Effector memory CD4-positive, alpha-beta T cell (primary cell): ENCODE results near the gene MSTN.

Experiments
- DNase-seq, 3 donors: peaks; one replicate each; pipeline ENCODE4 v3.0.0-alpha.2; 2020
- H3K27ac ChIP-seq: 2 replicates; pipeline ENCODE4 v1.7.0; 2013; ENCODE audit warnings: mild to moderate bottlenecking, low read length, moderate library complexity; ENCODE audit not compliant: insufficient read depth, poor library complexity, severe bottlenecking
- H3K27me3 ChIP-seq: replicated peaks from 2 replicates; pipeline ENCODE4 v1.7.0; 2013; ENCODE audit warnings: mild to moderate bottlenecking, low read length; ENCODE audit not compliant: insufficient read depth, control insufficient read depth, poor library complexity, severe bottlenecking
- H3K36me3 ChIP-seq: 2 replicates; pipeline ENCODE4 v1.7.0; 2013; ENCODE audit warnings: mild to moderate bottlenecking, low read length, moderate library complexity; ENCODE audit not compliant: control insufficient read depth, insufficient read depth
- H3K4me1 ChIP-seq: 2 replicates; pipeline ENCODE4 v1.7.0; 2013; ENCODE audit warnings: low read length, mild to moderate bottlenecking; ENCODE audit not compliant: control insufficient read depth, insufficient read depth, poor library complexity, severe bottlenecking
- H3K4me3 ChIP-seq: 2 replicates; pipeline ENCODE4 v1.7.0; 2013; ENCODE audit warnings: low read length, low read depth, mild to moderate bottlenecking; ENCODE audit not compliant: insufficient read depth, poor library complexity, severe bottlenecking
- H3K9me3 ChIP-seq: 2 replicates; pipeline ENCODE4 v1.7.0; 2013; ENCODE audit warnings: mild to moderate bottlenecking, low read length, moderate library complexity; ENCODE audit not compliant: control insufficient read depth
- total RNA-seq, 3 donors: gene quantifications; one replicate each; lab custom pipeline; 2026; lab: John Stamatoyannopoulos, UW

Gene MSTN
- total RNA-seq: 0 to 0.39 (median 0.17) reads per million in 3 donors

DNA sequence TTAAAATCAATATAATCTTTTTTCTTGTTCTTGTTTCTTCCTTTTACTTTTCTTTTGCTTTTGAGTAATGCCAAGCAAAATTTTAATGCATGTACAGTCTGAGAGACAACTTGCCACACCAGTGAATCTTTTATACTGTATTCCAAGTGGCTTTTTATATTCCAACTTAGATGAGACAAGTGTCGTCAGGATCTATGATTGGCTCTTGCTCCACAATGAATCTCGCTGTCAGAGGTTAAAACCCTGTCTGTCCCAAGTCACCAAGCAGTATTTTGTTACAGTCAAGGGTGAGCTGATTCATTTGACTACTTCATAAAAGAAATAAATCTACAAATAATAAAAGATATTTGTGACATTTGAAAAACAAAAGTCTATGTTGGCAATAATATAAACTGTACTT is at the start of gene MSTN:
TSS of gene MSTN (minus strand) at position 129 of the 400 bp plus-strand sequence. CDS start 133 bp downstream, outside the sequence.
- Histone ChIP-seq H3K4me3 (no peak within 1 kb of the TSS), H3K27ac (no peak within 1 kb of the TSS), H3K4me1 (no peaks in the 10 kb centered on the region), H3K36me3 (no peaks in the 10 kb centered on the region), H3K27me3 (no peaks in the 10 kb centered on the region), H3K9me3 (no peaks in the 10 kb centered on the region)
- no peak for DNase-seq

DNA sequence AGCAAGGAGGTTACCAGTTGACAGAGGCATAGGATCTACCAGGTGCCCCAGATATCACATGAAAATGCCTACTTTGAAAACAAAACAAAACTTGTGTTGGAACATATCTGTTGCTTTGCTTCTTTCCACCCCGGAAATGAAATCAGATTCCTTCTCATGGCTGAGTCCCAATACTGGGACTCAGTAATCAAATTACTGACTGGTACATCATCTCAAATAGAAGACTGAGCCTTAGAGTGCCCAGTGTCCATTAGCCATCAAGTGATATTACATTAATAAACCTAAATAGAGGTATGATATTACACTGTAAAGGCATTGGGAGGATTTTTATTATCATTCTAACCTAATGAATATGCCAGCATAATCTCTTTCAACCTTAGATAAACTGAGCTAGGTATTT is 48.6 kb upstream of the MSTN start:
- Histone ChIP-seq H3K4me3 (no peak overlapping the region), H3K36me3 (no peaks in the 10 kb centered on the region), H3K4me1 (no peaks in the 10 kb centered on the region), H3K9me3 (no peaks in the 10 kb centered on the region), H3K27me3 (no peaks in the 10 kb centered on the region), H3K27ac (no peak overlapping the region)
- no peak for DNase-seq

DNA sequence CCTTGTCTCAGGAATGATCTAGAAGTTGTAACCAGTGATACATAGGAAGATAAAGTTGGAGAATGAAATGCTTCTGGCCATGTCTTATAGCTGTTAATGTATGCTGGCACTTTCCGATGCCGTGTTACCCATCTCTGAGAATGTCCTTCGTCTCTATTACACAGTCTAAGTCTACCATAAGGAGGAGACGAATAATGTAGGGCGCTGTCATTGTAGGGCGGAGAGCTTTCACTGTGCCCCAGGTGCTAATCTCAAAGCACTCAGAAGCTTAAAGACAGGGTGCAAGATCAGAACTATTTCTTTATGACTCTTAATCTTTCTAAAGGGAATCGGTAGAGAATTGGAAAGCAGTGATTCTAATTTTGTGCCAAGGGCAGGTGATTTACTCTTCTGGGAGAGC is 48.2 kb upstream of the MSTN start:
- no peak overlapping the region for H3K27ac ChIP-seq
- no peak overlapping the region for H3K4me3 ChIP-seq
- H3K27me3 ChIP-seq: no peaks in the 10 kb centered on the region
- no peaks in the 10 kb centered on the region for H3K4me1 ChIP-seq
- no peaks in the 10 kb centered on the region for H3K9me3 ChIP-seq
- H3K36me3 ChIP-seq: no peaks in the 10 kb centered on the region
- DNase-seq: no peak

DNA sequence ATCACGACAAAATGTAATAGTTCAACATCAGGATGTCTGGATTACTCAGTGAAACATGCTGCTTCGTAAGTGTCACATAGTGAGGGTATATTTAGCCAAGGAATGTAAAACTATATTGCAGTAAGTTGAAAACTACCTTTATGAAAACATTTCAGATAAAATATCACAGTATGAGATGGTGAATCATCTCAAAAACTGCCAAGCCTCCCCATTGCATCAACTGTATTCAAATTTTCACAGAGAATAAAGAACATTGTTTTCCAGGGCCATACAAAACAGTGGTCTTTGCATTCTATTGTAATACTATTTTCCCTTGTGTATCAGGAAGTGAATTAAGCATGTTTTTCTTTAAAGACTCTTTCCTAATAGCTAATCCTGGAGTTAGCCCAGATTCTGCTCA is 47.6 kb upstream of the MSTN start:
- H3K27me3 ChIP-seq: no peaks in the 10 kb centered on the region
- no peak overlapping the region for H3K4me3 ChIP-seq
- DNase-seq: no peak
- H3K27ac ChIP-seq: no peak overlapping the region
- H3K36me3 ChIP-seq: no peaks in the 10 kb centered on the region
- H3K4me1 ChIP-seq: no peaks in the 10 kb centered on the region
- no peaks in the 10 kb centered on the region for H3K9me3 ChIP-seq

DNA sequence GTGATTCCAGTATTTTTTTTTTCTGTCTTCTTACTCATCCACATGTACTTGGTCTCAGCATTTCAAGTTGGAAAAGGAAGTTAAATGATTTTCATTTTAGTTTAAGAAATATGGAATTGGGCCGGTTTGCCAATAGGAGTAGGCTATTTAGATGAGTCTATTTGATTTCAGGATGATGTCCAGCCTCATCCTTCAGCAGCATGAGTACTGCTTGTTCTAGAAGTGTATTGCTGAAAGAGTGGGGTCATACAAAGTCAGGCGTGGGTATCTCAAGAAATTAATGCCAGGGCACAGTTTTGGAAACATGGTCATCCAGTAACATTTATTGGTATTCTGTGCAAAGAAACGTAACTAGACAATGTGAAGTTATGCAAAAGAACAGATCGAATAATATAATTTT is 44.9 kb upstream of the MSTN start:
- Histone ChIP-seq H3K27ac (no peak overlapping the region), H3K9me3 (no peaks in the 10 kb centered on the region), H3K27me3 (no peaks in the 10 kb centered on the region), H3K4me1 (no peaks in the 10 kb centered on the region), H3K36me3 (no peaks in the 10 kb centered on the region), H3K4me3 (no peak overlapping the region)
- DNase-seq: no peak

DNA sequence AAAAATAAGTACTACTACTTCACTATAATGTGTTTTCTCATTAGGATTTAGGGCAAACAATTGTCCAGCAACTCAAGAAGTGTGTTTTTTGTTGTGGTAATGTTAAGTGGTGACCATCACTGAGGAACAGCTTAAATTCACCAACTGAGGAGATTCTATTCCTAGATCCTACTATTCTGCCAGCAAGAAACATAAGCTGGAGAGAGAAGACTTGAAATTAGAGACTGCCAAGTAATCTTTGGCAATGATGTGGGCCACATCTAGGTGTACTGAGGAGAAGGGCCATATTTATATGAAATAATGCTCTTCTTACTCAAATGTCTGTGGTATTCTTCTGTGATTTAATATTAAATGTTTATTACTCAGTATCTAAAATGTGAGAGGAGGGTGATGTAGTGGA is 44.3 kb upstream of the MSTN start:
- no peaks in the 10 kb centered on the region for H3K4me1 ChIP-seq
- H3K36me3 ChIP-seq: no peaks in the 10 kb centered on the region
- no peaks in the 10 kb centered on the region for H3K27me3 ChIP-seq
- no peak overlapping the region for H3K4me3 ChIP-seq
- H3K27ac ChIP-seq: no peak overlapping the region
- H3K9me3 ChIP-seq: no peaks in the 10 kb centered on the region
- no peak for DNase-seq

- no peak overlapping the region for H3K4me3 ChIP-seq
- H3K27me3 ChIP-seq: no peaks in the 10 kb centered on the region
- H3K4me1 ChIP-seq: no peaks in the 10 kb centered on the region
- no peak for DNase-seq
- H3K36me3 ChIP-seq: no peaks in the 10 kb centered on the region
- no peak overlapping the region for H3K27ac ChIP-seq
- no peaks in the 10 kb centered on the region for H3K9me3 ChIP-seq
Observed at GRCh38 chr2:190105554-190105953, 43.0 kb upstream of the MSTN start.

- Histone ChIP-seq H3K4me3 (no peak overlapping the region), H3K36me3 (no peaks in the 10 kb centered on the region), H3K27ac (no peak overlapping the region), H3K4me1 (no peaks in the 10 kb centered on the region), H3K27me3 (no peaks in the 10 kb centered on the region), H3K9me3 (no peaks in the 10 kb centered on the region)
- DNase-seq: no peak
Observed at GRCh38 chr2:190103144-190103543, 40.6 kb upstream of the MSTN start.

DNA sequence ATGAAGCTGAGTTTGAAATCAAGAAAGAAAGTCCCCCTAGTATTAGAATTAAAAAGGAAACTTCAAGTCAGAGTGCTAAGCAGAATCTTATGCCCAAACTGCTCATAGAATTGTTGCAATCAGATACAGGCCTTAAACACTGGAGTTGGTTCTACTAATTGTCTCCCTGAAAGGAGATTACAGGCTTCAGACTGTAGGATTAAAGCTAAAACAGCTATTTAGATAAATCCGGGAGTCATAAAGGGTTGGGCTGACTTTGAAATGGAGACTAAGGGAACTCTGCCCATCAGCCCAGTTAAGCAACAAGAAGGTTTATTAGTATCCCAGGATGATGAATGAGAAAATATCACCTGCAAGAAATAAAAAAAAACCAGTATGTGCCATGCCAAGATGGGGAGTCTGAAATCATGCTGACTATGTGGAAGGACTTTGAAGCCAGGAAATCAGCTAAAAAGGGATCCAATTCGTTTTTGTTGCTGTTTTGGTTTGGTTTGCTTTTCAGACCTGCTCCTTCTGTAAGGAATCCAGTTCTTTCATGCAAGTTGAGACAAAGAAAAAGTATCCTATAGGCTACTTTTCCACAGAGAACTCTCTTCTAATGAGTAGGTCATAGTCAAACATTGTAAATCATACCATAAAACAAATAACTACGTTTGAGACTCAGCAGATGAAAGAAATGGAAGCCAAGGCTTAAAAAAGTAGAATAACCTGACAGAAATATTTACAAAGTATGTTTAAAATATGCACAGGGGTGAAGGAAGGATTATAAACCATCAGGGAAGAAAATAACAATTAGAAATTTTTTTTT is 37.6 kb upstream of the MSTN start:
- Histone ChIP-seq H3K4me3 (no peak overlapping the region), H3K27me3 (no peaks in the 10 kb centered on the region), H3K9me3 (no peaks in the 10 kb centered on the region), H3K4me1 (no peaks in the 10 kb centered on the region), H3K27ac (no peak overlapping the region), H3K36me3 (no peaks in the 10 kb centered on the region)
- DNase-seq: no peak

GRCh38 chr2:190098851-190099250 is 36.3 kb upstream of the MSTN start:
- H3K27ac ChIP-seq: no peak overlapping the region
- DNase-seq: no peak
- no peaks in the 10 kb centered on the region for H3K36me3 ChIP-seq
- H3K27me3 ChIP-seq: no peaks in the 10 kb centered on the region
- H3K4me1 ChIP-seq: no peaks in the 10 kb centered on the region
- H3K4me3 ChIP-seq: no peak overlapping the region
- no peaks in the 10 kb centered on the region for H3K9me3 ChIP-seq
